ENCODE results near the gene INHBB.

Gene INHBB

GRCh38 chr2:120360307-120360855 is 14.4 kb downstream of the INHBB start:
- DNase-seq (ENCODE audit: extremely low read depth, low read depth) = no peak
- no peak for TF ChIP-seq CTCF (IDR thresholded peaks at IDR 0.05; ENCODE audit: low read depth, low read length, missing control alignments)

GRCh38 chr2:120362926-120363325 is 17.0 kb downstream of the INHBB start:
- no peak for DNase-seq (ENCODE audit: extremely low read depth, low read depth)
- no peak overlapping the region for H3K4me3 ChIP-seq (replicated peaks; ENCODE audit: low read depth, low read length)
- TF ChIP-seq CTCF (IDR thresholded peaks at IDR 0.05; ENCODE audit: low read depth, low read length, missing control alignments) = no peak

More at GRCh38 chr2:120360307-120360855, 14.4 kb downstream of the INHBB start:
- H3K4me3 ChIP-seq (replicated peaks; ENCODE audit: low read depth, low read length) = no peak overlapping the region

- H3K4me3 ChIP-seq (replicated peaks; ENCODE audit: low read depth, low read length) = no peak overlapping the region
- no peak for TF ChIP-seq CTCF (IDR thresholded peaks at IDR 0.05; ENCODE audit: low read depth, low read length, missing control alignments)
- DNase-seq (ENCODE audit: extremely low read depth, low read depth) = no peak
Observed at GRCh38 chr2:120365236-120365793, 19.4 kb downstream of the INHBB start.

- no peak for DNase-seq (ENCODE audit: extremely low read depth, low read depth)
- no peak overlapping the region for H3K4me3 ChIP-seq (replicated peaks; ENCODE audit: low read depth, low read length)
- TF ChIP-seq CTCF (IDR thresholded peaks at IDR 0.05; ENCODE audit: low read depth, low read length, missing control alignments) = no peak
Observed at GRCh38 chr2:120366698-120367097, 20.8 kb downstream of the INHBB start.

GRCh38 chr2:120367221-120367620 is 21.3 kb downstream of the INHBB start:
- no peak overlapping the region for H3K4me3 ChIP-seq (replicated peaks; ENCODE audit: low read depth, low read length)
- DNase-seq (ENCODE audit: extremely low read depth, low read depth) = no peak
- no peak for TF ChIP-seq CTCF (IDR thresholded peaks at IDR 0.05; ENCODE audit: low read depth, low read length, missing control alignments)

GRCh38 chr2:120367649-120368048 is 21.7 kb downstream of the INHBB start:
- no peak overlapping the region for H3K4me3 ChIP-seq (replicated peaks; ENCODE audit: low read depth, low read length)
- no peak for TF ChIP-seq CTCF (IDR thresholded peaks at IDR 0.05; ENCODE audit: low read depth, low read length, missing control alignments)
- no peak for DNase-seq (ENCODE audit: extremely low read depth, low read depth)

- no peak for DNase-seq (ENCODE audit: extremely low read depth, low read depth)
- H3K4me3 ChIP-seq (replicated peaks; ENCODE audit: low read depth, low read length) = no peak overlapping the region
- no peak for TF ChIP-seq CTCF (IDR thresholded peaks at IDR 0.05; ENCODE audit: low read depth, low read length, missing control alignments)
Observed at GRCh38 chr2:120368086-120368485, 22.1 kb downstream of the INHBB start.
